Neural cell (in vitro differentiated cells): ENCODE results near the gene ABCA2. TPM values are rescaled to one million over a fixed set of nuclear protein-coding genes. Genes with fewer than 3 reads are reported as not detected.

Experiments used
- H2AFZ ChIP-seq: fragments of 200-600, 300-800 bp; sonication (generic), shearing (Covaris generic); 2 replicates; pipeline ENCODE4 v1.6.0; 2014; ENCODE audit warnings: low read depth, mild to moderate bottlenecking, antibody characterized with exemption, low read length, moderate library complexity
- H3F3A ChIP-seq: fragments of 200-600 bp; shearing (Covaris generic); 2 replicates; pipeline ENCODE4 v1.6.1; 2016; ENCODE audit warnings: mild to moderate bottlenecking, moderate library complexity, mixed read lengths, antibody characterized with exemption, low read length; ENCODE audit not compliant: insufficient read depth, poor library complexity, severe bottlenecking
- H3K27ac ChIP-seq: fragments of 200-600, 300-800 bp; sonication (generic), shearing (Covaris generic); 2 replicates; pipeline ENCODE4 v1.5.1; 2014; ENCODE audit warnings: mild to moderate bottlenecking, low read length, moderate library complexity
- H3K27me3 ChIP-seq: fragments of 300-800, 200-600 bp; sonication (generic), shearing (Covaris generic); 2 replicates; pipeline ENCODE4 v1.6.0; 2014; ENCODE audit warnings: mild to moderate bottlenecking, low read depth, low read length, moderate library complexity; ENCODE audit not compliant: insufficient read depth
- H3K36me3 ChIP-seq: fragments of 300-800, 200-600 bp; sonication (generic), shearing (Covaris generic); 2 replicates; pipeline ENCODE4 v1.5.1; 2014; ENCODE audit warnings: mild to moderate bottlenecking, antibody characterized with exemption, low read length, moderate library complexity; ENCODE audit not compliant: insufficient read depth
- H3K4me2 ChIP-seq: fragments of 300-800, 200-600 bp; sonication (generic), shearing (Covaris generic); 2 replicates; pipeline ENCODE4 v1.6.0; 2014; ENCODE audit warnings: mild to moderate bottlenecking, low read length
- H3K4me3 ChIP-seq: fragments of 300-800, 200-600 bp; sonication (generic), shearing (Covaris generic); 2 replicates; pipeline ENCODE4 v1.5.1; 2014; ENCODE audit warnings: mild to moderate bottlenecking, low read length, moderate library complexity
- H3K79me2 ChIP-seq: fragments of 200-600 bp; shearing (Covaris generic); replicated peaks from 2 replicates; pipeline ENCODE4 v1.6.0; 2014; ENCODE audit warnings: mild to moderate bottlenecking, low read length, moderate library complexity; ENCODE audit not compliant: insufficient read depth
- H3K9ac ChIP-seq: fragments of 300-800, 200-600 bp; sonication (generic), shearing (Covaris generic); 2 replicates; pipeline ENCODE4 v1.6.1; 2016; ENCODE audit warnings: mild to moderate bottlenecking, low read length, mixed read lengths
- H3K9me2 ChIP-seq: fragments of 200-600 bp; shearing (Covaris generic); 2 replicates; pipeline ENCODE4 v1.6.1; 2016; ENCODE audit warnings: mild to moderate bottlenecking, low read length, mixed read lengths; ENCODE audit not compliant: insufficient read depth
- H3K9me3 ChIP-seq: fragments of 200-600, 300-800 bp; sonication (generic), shearing (Covaris generic); 2 replicates; pipeline ENCODE4 v1.6.1; 2016; ENCODE audit warnings: mild to moderate bottlenecking, mixed run types, low read length, moderate library complexity, mixed read lengths
- H4K20me1 ChIP-seq: fragments of 200-600 bp; shearing (Covaris generic); 2 replicates; pipeline ENCODE4 v1.6.1; 2016; ENCODE audit warnings: mild to moderate bottlenecking, mixed run types; ENCODE audit not compliant: insufficient read depth
- EP300 ChIP-seq: fragments of 450-650 bp; conservative IDR thresholded peaks from 2 replicates; pipeline ENCODE4 v1.6.1; 2014; ENCODE audit warnings: antibody characterized with exemption, mild to moderate bottlenecking, moderate library complexity; ENCODE audit not compliant: poor library complexity, severe bottlenecking
- EZH2 ChIP-seq: fragments of 200-600, 300-800 bp; shearing (Covaris generic), sonication (generic); IDR thresholded peaks from 2 replicates; pipeline ENCODE4 v1.6.1; 2014; ENCODE audit warnings: antibody characterized with exemption, low read length, borderline replicate concordance, mild to moderate bottlenecking; ENCODE audit not compliant: insufficient read depth, poor library complexity, severe bottlenecking
- MXI1 ChIP-seq: fragments of 450-650 bp; conservative IDR thresholded peaks from 2 replicates; pipeline ENCODE4 v1.6.1; 2014; ENCODE audit warnings: antibody characterized with exemption, mild to moderate bottlenecking; ENCODE audit not compliant: poor library complexity, severe bottlenecking
- POLR2AphosphoS5 ChIP-seq: IDR thresholded peaks from 2 replicates; pipeline ENCODE4 v1.6.1; 2012
- RAD21 ChIP-seq: fragments of 450-650 bp; conservative IDR thresholded peaks from 2 replicates; pipeline ENCODE4 v1.6.1; 2014; ENCODE audit warnings: antibody characterized with exemption, mild to moderate bottlenecking, moderate library complexity
- SMC3 ChIP-seq: fragments of 450-650 bp; conservative IDR thresholded peaks from 2 replicates; pipeline ENCODE4 v1.6.1; 2014; ENCODE audit warnings: antibody characterized with exemption, mild to moderate bottlenecking, moderate library complexity; ENCODE audit not compliant: poor library complexity
- TAF1 ChIP-seq: IDR thresholded peaks from 2 replicates; pipeline ENCODE4 v1.6.1; 2012; ENCODE audit warnings: low read depth
- polyA plus RNA-seq: library from polyadenylated mRNA; depleted of rRNA; stranded (reverse); fragments of >200 nt; gene quantifications from 2 replicates; pipeline ENCODE4 v1.2.3, GENCODE V29; 2014
- TF ChIP-seq, protein P1 (sequence below): fragments of 450-650 bp; IDR thresholded peaks from 2 replicates; pipeline ENCODE4 v1.5.1; 2014; ENCODE audit warnings: antibody characterized with exemption, mild to moderate bottlenecking, moderate library complexity; ENCODE audit not compliant: poor library complexity, severe bottlenecking
- TF ChIP-seq, protein P2 (sequence below): IDR thresholded peaks from 2 replicates; pipeline ENCODE4 v1.6.1; 2012; ENCODE audit warnings: borderline replicate concordance

Gene ABCA2
- polyA plus RNA-seq, 1 donor from 2014 or later = 30.6 TPM

DNA sequence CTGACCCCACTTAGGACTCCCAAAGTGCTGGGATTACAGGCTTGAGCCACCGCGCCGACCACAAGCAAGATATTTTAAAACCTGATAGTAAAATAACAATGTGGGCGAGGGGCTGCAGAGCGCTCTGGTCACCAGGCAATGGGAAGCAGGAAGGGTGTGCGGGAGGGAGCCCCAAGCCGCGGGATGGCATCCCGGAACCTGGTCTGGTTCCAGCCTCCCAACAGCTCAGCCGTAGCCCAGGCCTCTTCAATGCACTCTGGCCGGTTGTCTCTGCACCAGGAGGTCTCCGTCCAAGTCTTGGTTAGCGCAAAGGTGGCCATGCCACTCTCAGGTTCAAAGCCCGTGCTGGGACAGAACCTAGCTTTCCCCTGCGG, 48.6 kb upstream of the ABCA2 start:
- no peaks in the 10 kb centered on the region for H4K20me1 ChIP-seq
- H3K27me3 ChIP-seq = peaks cover 61% of the 10 kb centered on the region
- no peaks in the 10 kb centered on the region for H3K9me2 ChIP-seq
- H3K9ac ChIP-seq = no peak overlapping the region
- H3K27ac ChIP-seq = no peak overlapping the region
- no peaks in the 10 kb centered on the region for H3F3A ChIP-seq
- TF ChIP-seq POLR2AphosphoS5 = no peak
- TF ChIP-seq EP300 = no peak
- TF ChIP-seq TAF1 = no peak
- no peak for TF ChIP-seq SMC3
- no peak for TF ChIP-seq MXI1
- TF ChIP-seq, protein P1, sequence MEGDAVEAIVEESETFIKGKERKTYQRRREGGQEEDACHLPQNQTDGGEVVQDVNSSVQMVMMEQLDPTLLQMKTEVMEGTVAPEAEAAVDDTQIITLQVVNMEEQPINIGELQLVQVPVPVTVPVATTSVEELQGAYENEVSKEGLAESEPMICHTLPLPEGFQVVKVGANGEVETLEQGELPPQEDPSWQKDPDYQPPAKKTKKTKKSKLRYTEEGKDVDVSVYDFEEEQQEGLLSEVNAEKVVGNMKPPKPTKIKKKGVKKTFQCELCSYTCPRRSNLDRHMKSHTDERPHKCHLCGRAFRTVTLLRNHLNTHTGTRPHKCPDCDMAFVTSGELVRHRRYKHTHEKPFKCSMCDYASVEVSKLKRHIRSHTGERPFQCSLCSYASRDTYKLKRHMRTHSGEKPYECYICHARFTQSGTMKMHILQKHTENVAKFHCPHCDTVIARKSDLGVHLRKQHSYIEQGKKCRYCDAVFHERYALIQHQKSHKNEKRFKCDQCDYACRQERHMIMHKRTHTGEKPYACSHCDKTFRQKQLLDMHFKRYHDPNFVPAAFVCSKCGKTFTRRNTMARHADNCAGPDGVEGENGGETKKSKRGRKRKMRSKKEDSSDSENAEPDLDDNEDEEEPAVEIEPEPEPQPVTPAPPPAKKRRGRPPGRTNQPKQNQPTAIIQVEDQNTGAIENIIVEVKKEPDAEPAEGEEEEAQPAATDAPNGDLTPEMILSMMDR = no peak
- no peak for TF ChIP-seq RAD21
- TF ChIP-seq, protein P2, sequence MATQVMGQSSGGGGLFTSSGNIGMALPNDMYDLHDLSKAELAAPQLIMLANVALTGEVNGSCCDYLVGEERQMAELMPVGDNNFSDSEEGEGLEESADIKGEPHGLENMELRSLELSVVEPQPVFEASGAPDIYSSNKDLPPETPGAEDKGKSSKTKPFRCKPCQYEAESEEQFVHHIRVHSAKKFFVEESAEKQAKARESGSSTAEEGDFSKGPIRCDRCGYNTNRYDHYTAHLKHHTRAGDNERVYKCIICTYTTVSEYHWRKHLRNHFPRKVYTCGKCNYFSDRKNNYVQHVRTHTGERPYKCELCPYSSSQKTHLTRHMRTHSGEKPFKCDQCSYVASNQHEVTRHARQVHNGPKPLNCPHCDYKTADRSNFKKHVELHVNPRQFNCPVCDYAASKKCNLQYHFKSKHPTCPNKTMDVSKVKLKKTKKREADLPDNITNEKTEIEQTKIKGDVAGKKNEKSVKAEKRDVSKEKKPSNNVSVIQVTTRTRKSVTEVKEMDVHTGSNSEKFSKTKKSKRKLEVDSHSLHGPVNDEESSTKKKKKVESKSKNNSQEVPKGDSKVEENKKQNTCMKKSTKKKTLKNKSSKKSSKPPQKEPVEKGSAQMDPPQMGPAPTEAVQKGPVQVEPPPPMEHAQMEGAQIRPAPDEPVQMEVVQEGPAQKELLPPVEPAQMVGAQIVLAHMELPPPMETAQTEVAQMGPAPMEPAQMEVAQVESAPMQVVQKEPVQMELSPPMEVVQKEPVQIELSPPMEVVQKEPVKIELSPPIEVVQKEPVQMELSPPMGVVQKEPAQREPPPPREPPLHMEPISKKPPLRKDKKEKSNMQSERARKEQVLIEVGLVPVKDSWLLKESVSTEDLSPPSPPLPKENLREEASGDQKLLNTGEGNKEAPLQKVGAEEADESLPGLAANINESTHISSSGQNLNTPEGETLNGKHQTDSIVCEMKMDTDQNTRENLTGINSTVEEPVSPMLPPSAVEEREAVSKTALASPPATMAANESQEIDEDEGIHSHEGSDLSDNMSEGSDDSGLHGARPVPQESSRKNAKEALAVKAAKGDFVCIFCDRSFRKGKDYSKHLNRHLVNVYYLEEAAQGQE = no peak
- no peak for TF ChIP-seq EZH2
- no peaks in the 10 kb centered on the region for H3K79me2 ChIP-seq
- no peak overlapping the region for H3K4me3 ChIP-seq
- no peaks in the 10 kb centered on the region for H3K36me3 ChIP-seq
- no peaks in the 10 kb centered on the region for H3K9me3 ChIP-seq
- H3K4me2 ChIP-seq = no peak overlapping the region
- no peak overlapping the region for H2AFZ ChIP-seq

DNA sequence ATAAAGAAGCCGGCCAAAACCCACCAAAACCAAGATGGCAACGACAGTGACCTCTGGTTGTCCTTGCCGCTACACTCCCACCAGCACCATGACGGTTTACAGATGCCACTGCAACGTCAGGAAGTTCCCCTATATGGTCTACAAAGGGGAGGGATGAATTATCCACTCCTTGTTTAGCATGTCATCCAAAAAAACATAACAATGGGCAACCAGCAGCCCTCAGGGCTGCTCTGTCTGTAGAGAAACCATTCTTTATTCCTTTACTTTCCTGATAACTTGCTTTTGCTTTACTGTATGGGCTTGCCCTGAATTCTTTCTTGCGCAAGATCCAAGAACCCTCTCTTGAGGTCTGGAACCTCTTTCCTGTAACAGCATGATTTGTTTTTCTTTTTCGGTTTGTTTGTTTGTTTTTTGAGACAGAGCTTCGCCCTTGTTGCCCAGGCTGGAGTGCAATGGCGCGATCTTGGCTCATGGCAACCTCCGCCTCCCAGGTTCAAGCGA, 47.3 kb upstream of the ABCA2 start:
- H4K20me1 ChIP-seq = no peaks in the 10 kb centered on the region
- TF ChIP-seq, protein P1 = no peak
- TF ChIP-seq, protein P2 = no peak
- no peak for TF ChIP-seq EZH2
- no peak for TF ChIP-seq EP300
- TF ChIP-seq RAD21 = no peak
- no peak for TF ChIP-seq MXI1
- no peak for TF ChIP-seq POLR2AphosphoS5
- TF ChIP-seq TAF1 = no peak
- TF ChIP-seq SMC3 = no peak
- H3K27ac ChIP-seq = no peak overlapping the region
- no peaks in the 10 kb centered on the region for H3F3A ChIP-seq
- no peak overlapping the region for H3K9ac ChIP-seq
- H3K4me2 ChIP-seq = no peak overlapping the region
- no peaks in the 10 kb centered on the region for H3K9me3 ChIP-seq
- no peaks in the 10 kb centered on the region for H3K9me2 ChIP-seq
- H2AFZ ChIP-seq = no peak overlapping the region
- peaks cover 55% of the 10 kb centered on the region for H3K27me3 ChIP-seq
- H3K36me3 ChIP-seq = no peaks in the 10 kb centered on the region
- H3K79me2 ChIP-seq = no peaks in the 10 kb centered on the region
- H3K4me3 ChIP-seq = no peak overlapping the region
